Amniotic stem cell (primary cell): Measurements from ENCODE around the gene FAM117B.
"Not testable (repeated sequence)": the region's sequence is repeated elsewhere in the genome, so short reads cannot be mapped to it uniquely, and the experiment has no call there.

ENCODE experiments used
- DNase-seq: peaks from one replicate; lab custom pipeline; 2025; lab: John Stamatoyannopoulos, UW

Gene FAM117B

DNA sequence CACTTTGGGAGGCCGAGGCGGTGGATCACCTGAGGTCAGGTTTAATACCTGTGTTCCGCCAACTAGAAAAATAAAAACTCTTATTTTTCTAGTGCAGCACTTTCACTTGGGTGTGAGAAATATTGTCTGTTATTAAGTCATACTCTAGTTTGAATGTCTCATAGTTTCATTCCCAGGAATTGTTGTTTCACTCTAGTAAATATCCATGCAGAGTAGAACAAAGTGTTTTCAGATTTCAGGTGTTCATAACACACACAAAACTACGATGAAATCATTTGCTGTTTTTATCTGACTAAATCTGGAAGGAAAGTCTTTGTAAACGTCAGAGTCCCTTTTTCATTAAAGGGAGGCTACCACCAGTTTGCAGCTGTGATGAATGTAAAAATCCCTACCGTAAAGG is 4.0 kb downstream of the FAM117B start:
- DNase-seq, result no peak

DNA sequence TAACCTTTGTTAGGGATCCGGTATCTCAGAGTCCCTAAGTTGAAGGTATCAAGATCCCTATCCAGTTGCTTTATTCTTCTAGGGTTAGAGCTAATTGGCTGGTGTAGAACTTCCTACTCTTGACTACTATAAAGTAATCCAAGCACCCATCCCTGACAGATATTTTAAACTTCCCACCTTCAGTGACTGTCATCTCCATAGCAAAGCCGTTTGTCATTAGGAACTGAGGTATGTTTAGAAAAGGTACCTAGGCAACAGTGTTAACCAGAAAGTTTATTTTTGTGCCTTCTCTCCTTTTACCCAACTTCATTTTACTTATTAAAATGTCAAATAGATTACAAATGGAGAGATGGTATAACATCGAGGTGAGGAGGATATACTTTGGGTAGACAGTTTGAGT is 4.5 kb downstream of the FAM117B start:
- DNase-seq, result no peak

DNA sequence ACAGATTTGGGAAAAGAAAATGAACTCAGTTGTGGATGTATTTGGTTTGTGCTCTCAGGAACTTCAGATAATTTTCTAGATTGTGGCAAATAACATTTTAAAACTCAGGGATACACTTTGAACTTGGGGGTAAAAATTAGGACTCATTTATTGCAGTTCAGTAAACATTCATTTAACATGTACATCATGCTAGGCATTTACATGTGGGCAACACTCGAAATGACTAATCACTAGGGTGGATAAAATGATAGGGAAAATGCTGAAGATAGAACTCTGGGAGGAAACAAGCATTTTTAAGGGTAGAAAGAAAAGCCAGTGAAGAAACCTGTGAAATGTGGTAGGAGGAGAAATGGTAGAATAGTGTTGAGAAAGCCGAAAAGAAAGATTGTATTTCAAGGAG is 7.8 kb downstream of the FAM117B start:
- DNase-seq, result no peak

DNA sequence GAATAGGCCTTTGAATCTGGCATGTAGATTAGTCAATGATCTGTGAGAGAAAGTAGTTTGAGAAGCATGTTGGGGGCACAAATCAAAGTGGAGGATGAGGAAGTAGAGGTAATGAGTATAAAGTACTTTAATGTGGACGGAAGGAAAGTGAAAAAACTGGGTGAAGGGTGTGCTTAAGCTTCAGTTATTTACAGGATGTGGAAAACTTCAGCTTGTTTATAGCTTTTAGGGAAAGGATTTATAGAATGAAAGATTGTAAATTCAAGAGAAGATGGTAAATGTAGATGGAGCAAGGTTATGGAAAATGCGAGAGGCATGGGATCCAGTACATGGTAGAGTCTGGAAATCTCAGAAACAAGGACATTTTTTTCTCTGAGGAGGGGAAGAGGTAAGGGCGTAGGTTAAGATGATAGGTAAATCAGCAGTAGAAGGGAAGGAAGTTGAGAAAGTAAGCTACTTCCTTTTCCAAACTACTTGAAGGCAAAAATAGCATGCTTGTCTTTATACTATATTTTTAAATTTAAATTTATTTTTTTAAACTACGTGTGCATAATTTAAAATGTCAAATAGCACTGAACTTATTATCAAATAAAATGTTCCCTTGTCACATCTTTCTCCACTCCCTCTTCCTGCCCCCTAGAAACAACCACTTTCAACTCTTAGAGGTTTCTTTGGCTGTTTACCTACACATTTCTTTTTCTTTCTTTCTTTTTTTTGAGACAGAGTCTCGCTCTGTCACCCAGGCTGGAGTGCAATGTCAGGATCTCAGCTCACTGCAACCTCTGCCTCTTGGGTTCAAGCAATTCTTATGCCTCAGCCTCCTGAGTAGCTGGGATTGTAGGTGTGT is 8.5 kb downstream of the FAM117B start:
- no peak for DNase-seq

DNA sequence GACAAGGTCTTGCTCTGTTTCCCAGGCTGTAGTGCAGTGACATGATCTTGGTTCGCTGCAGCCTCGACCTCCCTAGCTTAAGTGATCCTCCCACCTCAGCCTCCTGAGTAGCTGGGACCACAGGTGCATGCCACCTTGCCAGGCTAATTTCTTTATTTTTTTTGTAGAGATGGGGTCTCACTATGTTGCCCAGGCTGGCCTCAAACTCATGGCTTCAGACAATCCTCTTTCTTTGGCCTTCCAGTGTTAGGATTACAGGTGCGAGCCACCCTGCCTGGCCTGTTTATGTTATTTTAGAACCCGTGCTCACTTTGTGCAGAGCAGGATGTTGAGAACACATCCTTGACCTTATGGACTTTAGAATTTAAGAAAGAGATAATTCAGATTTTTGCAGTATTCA is 17.4 kb downstream of the FAM117B start:
- DNase-seq, result no peak

DNA sequence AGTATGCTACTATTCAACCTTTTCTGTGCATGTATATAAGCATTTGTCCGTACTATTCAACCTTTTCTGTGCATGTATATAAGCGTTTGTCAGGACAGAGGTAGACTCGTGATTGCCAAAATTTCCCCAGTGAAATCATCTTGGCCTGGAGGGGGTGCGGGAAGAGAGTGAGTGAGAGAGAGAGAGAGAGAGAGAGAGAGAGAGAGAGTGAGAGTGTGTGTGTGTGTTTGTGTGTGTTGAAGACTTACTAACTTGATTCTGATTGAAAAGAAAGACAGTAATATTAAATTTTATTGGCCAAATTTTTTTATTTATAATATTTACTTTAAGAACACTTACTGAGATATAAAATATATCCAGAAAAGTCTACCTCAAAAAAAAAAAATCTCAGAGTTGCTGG is 19.1 kb downstream of the FAM117B start:
- DNase-seq, result no peak

DNA sequence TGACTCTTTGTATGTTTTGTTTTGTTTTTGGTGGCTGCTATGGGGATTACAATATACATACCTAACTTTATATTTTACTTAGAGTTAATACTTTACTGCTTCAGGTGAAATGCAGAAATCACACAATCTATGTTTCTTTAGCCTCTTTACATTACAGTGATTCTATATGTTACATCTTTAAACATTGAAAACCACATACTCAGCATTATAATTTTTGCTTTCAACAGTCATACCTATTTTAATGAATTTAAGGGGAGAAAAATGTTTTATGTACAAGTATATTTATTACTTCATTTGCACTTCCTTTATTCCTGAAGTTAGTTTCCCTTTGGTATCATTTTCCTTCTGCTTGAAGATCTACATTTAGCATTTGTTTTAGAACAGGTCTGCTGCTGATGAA is 23.1 kb downstream of the FAM117B start:
- no peak for DNase-seq

DNA sequence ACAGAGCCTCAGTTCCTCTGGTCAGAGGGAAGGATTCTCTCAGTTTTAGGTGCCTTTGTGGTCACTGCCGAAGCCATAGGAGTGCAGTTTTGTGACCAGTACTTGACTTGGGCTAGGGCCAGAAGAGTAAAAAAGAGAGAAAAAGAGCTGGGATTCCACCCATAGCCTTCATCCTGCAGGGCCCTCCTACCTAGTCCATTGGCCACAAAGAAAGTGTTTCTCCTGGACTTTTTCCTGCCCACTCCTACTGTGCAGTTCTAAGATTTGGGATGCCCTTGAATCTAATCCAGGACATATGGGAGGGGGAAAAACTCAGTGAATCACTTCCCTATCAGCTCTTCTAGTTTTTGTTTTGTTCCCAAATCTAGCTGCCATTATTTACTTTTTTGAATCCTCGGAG is 26.0 kb downstream of the FAM117B start:
- no peak for DNase-seq

DNA sequence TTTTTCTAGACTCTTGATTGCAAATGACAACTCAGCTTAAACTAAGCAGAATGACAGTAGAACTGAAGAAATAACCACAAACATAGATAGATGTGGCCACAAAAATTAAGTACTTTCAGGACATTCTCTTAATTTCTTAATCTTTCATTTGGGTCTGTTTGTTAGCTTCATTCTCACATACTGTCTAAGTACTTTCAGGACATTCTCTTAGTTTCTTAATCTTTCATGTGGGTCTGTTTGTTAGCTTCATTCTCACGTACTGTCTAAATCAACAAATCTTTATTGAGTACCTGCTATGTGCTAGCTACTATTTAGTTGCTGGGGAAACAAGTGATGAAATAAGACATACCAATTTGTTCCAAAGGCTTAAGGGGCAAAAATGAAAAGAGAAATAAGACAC is 35.1 kb downstream of the FAM117B start:
- DNase-seq, result no peak

DNA sequence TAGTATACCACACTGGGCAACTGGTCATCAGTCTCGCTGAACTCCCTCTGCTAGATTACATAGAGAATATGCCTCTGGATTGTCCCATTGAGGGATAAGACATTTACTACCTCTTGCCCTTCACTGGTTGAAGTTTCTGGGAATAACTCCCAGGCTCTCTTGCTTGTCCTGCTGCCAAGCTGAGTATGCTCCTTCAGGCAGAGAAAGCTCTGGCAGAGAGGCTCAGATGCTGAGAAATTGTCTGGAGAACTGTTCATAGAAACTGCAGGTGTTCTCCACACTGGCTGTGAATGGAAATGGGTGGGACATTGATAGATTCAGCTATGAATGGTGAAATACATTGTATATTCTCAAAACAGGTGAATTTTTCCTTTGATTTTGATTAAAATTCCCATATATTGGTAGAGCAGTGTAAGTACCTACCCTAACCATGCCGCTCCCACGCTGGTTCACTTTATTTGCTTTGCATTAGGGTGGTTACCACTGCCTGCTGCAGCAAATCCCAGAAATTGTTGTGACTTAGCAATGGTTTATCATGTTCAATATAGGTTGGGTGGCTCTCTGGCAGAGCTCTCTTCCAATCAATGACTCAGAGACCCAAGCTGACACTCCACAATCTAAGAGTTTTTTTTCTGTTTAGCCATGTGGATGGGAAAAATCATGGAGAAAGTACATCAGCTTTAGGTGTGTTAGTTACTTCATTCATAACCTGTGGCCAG is 36.7 kb downstream of the FAM117B start:
- DNase-seq, result no peak

DNA sequence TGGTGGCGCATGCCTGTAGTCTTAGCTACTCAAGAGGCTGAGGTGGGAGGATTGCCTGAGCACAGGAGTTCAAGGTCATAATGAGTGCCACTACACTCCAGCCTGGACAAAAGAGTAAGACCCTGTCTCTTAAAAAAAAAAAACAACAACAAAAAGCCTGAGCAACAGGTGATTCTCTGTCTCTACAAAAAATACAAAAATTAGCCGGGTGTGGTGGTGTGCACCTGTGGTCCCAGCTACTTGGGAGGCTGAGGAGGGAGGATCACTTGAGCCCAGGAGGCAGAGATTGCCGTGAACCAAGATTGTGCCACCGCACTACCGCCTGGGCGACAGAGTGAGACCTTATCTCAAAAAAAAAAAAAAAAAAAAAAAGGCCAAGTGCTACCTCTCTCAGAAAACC is 40.3 kb downstream of the FAM117B start:
- DNase-seq, result not testable (repeated sequence)

DNA sequence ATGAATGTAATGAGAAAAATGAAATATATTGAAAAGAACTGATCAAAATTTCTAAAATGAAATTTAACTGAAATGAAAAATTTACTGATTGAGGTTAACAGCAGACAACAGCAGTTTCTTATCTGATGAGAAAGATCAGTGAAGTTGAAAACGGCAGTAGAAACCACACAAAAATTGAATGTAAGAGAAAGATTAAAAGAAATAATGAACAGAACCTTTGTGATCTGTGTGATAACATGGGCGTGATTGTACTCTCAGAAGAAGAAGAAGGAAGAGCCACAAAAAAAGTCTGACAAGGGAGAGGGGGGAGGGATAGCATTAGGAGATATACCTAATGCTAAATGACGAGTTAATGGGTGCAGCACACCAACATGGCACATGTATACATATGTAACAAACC is 45.2 kb downstream of the FAM117B start:
- DNase-seq, result no peak

DNA sequence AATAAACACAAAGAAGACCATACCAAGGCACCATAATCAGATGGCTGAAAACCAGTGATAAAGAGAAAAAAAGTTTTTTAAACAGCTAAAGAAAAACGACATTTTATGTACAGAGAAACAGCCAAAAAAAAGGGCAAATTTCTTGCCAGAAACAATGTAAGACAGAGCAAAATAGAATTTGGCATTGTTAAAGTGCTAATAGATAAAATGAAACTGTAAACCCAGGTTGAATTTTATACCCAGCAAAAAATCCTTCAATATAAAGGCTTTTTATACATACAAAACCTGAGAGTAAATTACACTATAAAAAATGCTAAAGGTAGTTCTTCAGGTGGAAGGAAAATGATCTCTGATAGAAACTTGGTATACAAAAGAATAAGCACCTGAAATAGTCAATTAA is 45.7 kb downstream of the FAM117B start:
- no peak for DNase-seq

DNA sequence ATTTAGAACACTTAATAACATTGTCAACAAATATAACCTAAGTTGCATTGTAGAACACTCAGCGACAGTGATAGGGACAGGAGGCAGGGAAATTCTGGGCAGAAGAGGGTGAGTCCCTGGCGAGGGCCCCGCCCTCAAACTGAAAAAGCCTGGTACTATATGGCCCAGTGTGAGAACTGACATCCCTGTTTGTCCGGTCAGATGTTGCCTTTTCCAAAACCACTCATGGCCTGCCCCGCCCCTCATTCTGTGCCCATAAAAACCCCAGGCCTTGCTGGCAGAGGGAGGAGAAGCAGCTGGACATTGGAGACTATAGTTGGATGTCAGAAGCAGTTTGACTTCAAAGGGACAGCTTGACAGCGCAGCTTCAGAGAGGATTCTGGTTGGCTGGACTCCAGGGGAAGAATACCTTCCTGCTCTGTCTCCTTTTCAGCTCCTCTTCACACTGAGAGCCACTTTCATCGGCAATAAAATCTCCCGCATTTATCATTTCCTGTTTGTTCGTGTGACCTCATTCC is 47.0 kb downstream of the FAM117B start:
- DNase-seq, result no peak

DNA sequence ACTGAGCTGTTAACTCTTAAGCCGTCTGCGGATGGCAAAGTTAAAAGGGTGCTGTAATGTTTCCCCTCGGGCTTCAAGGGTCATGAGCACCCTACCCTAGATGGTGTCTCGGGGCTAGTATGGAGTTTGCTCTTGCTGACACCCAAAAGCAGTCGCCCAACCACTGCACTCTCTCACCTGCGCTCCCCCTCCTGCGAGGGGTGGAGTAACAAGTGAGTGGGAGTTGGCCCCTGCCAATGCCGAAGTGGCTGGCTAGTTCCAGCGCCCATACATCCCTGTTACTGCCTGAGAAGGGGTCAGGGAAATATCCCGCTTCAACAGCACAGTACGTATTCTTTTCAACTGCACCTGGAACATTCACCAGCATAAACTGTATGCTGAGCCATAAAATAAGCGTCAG is 47.5 kb downstream of the FAM117B start:
- no peak for DNase-seq

DNA sequence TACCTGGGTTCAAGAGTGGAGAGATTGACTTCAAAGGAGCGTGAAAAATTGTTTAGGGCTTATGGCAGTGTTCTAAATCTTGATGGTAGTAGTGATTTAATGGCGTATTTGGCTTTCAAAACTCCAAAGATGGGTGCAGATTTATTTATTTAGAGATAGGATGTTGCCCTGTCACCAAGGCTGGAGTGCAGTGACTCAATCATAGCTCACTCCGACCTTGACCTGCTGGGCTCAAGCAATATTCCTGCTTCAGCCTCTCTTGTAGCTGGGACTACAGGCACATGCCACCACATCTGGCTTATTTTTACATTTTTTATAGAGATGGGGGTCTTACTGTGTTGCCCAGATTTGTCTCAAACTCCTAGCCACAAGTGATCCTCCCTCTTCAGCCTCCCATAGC is 52.5 kb downstream of the FAM117B start:
- DNase-seq, result no peak

DNA sequence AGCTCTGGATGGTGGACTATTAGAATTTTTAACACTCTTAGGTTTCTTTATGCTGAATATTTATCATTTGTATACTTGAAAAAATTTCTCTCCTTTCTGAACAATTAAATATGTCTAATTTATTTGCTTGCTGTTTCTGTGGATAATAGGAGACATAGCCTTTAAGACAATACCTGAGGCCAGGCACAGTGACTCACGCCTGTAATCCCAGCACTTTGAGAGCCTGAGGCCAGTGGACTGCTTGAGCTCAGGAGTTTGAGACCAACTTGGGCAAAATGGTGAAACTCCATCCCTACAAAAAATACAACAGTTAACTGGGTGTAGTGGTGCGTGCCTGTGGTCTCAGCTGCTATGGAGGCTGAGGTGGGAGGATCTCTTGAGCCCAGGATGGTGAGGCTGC is 54.7 kb downstream of the FAM117B start:
- DNase-seq, result no peak

DNA sequence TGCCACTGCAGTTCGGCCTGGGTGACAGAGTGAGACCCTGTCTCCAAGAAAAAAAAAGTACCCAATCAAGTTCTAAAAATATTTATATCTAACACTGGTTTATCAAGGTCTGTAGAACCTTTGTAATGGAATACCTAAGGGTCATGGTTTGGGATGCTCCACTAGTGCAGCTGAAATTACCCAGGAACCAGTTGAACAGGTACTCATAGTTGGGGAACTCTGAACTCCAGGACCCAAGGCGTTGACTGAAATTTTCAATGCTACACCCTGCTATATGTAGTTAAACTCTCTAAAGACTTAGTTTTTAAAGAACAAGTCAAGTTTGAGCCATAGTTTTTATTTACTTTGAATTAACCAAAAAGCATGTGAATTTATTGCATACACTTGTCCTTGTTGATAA is 55.1 kb downstream of the FAM117B start:
- DNase-seq, result no peak

DNA sequence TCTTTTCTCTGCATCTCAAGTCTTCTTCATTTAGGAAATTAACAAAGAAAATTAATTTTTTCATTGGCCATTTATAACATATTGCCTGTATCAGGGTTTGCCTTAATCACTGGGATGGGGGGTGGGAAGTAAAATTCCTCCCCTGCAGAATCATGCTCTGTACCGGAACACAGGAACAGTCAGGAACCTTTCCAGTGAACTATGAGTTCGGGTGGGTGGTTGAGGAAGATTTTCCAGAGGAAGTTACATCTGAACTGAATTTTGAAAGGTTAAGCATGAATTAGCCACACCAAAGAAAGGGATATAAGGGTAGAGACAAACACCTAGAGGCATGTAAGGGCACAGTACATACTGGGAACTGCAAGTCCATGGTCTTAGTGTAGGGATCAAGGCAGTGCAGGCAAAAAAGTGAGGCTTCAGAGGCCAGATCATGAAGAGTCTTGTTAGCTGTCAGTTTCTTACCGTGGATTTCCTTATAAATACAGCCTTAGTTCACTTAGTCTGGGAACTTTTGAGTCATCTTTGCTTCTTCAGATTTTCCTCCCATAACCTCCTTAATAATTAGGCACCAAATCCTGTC is 55.6 kb downstream of the FAM117B start:
- no peak for DNase-seq

DNA sequence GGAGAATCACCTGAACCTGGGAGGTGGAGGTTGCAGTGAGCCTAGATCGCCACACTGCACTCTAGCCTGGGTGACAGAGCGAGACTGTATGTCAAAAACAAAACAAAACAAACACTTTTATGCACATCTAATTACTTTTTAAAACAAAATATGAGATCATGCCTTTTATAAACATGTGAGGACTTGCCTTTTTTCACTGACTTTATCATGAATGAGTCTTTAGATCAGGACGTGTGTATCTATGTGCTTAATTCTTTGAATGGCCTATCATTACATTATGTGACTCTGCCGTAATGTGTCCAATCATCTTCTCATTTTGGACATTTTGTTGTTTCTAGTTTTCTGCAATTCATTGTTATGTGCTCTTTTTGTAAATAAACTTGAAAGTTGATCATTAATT is 58.7 kb downstream of the FAM117B start:
- DNase-seq, result no peak

DNA sequence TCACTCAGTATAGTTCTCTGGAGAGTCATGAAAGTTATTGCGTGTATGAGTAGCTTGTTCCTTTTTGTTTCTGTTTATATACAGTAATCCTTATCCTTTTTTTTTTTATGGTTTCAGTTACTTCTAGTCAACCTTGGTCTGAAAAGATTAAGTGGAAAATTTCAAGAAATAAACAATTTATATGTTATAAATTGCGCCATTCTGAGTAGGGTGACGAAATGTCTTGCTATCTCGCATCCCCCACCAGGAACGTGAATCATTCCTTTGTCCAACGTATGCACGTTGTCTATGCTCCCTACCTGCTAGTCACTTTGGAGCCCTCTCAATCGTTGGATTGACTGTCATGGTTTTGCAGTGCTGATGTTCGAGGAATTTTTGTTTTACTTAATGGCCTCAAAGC is 60.4 kb downstream of the FAM117B start:
- no peak for DNase-seq

DNA sequence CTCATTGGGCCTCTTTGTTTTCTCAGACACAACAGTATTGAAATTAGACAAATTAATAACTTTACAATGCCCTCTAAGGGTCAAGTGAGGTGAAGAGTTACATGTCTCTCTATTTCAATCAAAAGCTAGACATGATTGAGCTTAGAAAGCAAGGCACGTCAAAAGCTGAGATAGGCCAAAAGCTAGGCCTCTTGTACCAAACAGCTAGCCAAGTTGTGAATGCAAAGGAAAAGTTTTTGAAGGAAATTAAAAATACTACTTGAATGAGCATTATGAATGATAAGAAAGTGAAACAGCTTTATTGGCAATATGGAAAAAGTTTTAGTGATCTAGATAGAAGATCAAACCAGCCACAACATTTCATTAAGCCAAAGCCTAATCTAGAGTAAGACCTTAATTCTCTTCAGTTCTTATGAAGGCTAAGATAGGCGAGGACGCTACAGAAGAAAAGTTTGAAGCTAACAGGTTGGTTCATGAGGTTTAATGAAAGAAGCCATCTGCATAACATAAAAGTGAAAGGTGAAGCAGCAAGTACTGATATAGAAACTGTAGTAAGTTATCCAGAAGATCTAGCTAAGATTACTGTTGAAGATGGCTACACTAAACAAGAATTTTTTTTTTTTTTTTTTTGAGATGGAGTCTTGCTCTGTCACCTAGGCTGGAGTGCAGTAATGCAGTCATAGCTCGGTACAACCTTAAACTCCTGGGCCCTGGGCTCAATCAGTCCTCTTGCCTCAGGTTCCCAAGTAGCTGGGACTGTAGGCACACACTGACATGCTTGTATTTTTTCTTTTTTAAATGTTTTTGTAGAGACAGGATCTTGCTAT is 65.5 kb downstream of the FAM117B start:
- DNase-seq, result no peak
